SHP77 treated with DMSO at 0.1 percent for 48 hours (cell line): ENCODE measurements around the gene KPNA3.
"Not testable (repeated sequence)": the region's sequence is repeated elsewhere in the genome, so short reads cannot be mapped to it uniquely, and the experiment has no call there.

Experiments used
- DNase-seq: peaks from one replicate; lab custom pipeline; 2025; lab: John Stamatoyannopoulos, UW

Gene KPNA3

DNA sequence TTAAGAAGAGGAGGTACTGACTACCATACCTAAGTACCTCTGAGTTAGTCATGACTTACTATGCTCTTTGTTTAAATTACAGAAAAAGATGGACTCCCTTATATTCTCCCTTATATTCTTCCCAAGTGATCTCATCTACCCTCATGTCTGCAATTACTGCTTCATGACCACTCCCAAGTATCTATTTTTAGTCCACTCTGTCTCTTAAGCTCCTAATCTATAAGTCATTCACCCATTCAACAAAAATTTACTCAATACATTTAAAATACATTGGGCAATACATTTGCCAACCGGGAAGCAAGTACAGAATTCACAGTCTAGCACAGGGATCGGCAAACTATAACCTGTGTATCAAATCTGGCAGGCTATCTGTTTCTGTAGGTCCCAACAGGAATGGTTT, 42.6 kb downstream of the KPNA3 start:
- DNase-seq: no peak

DNA sequence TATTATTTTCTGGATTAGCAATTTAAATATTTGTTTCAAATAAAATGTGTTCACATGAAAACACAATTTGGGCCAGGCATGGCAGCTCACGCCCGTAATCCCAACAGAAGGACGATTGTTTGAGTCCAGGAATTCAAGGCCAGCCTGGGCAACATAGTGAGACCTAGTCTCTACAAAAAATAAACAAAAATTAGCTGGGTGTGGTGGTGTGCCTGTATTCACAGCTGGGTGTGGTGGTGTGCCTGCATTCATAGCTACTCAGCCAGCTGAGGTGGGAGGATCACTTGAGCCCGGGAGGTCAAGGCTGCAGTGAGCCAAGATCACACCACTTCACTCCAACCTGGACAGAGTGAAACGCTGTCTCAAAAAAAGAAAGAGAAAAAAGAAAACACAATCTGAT, 46.4 kb downstream of the KPNA3 start:
- no peak for DNase-seq

DNA sequence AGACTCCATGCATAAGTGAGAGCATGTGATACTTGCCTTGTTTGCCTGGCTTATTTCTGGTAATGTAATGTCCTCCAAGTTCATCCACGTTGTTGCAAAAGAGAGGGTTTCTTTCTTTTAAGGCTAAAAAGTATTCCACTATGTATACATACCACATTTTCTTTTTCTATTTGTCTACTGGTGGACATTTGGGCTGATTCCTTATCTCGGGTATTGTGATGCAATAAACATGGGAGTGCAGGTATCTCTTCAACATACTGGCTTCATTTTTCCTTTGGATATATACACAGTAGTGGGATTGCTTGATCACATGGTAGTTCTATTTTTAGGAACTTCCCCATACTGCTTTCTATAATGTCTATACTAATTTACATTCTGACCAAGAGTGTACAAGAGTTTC, 51.6 kb downstream of the KPNA3 start:
- DNase-seq: no peak

DNA sequence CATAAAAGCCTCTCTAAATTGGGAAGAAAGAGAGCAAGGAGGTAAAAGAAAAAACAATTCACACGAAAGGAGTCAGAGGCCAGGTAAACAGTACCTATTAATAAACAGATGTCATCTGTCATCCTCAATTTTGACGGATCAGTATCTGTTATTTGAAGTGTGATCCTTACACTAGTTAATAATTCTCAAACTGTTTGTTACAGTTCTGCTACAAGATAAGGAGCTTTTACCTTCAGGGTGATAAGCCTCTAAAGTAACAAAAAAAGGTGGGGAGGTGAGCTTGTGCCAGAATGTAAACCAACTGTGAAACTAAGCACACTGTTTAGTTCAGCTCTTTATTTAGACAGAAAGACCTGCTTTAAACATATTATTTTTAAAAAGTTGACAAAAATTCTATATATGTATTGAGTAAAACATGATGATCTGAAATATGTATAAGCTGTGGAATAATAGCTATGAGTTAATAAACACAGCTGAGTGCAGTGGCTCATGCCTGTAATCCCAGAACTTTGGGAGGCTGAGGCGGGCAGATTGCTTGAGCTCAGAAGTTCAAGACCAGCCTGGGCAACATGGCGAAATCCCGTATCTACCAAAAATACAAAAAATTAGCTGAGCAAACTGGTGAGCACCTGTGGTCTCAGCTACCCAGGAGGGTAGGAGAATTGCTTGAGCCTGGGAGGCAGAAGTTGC, 52.8 kb downstream of the KPNA3 start:
- DNase-seq: no peak

DNA sequence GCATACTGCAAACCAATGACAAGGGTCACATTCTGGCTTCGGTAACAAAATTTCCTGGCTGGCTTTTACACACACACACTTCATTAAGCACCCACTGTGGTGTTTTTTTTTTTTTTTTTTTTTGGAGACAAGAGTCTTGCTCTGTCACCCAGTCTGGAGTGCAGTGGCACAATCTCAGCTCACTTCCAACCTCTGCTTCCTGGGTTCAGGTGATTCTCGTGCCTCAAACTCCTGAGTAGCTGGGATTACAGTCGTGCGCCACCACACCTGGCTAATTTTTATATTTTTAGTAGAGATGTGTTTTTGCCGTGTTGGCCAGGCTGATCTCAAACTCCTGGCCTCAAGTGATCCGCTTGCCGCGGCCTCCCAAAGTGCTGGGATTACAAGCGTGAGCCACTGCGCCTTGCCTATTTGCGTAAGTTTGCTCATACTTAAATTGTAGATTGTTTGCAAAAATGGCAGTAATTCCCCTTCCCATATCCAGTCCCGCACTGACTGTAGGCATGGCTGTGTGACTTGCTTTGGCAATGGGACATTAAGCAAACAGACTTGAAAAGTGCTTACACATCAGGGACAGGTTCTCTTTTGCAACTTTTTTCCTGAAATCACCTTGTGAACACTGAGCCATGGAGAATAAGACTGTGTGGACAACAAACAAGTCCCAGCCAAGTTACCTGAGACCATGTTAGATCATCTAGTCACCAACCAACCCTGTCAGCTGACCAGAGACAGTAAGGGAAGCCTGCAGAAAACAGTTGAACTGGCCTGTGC, 59.1 kb downstream of the KPNA3 start:
- DNase-seq: no peak

DNA sequence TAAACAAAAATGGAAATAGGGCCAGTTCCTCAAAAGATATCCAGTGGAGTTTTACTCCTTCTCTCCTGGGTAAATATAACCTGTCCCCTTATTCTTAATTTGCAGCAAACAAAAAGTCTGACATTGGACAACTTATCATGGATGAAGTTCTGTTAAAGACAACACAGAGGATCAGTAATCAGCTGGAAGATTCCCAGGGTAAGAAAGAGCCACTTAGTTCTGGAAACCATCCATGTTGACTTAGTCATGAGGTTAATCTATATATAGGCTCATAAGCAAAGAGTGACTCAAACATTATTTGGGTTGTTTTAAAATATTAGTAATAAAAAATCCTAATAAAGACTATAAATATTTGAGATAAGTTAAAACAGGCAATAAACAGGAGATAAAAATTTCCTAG, 60.7 kb downstream of the KPNA3 start:
- no peak for DNase-seq

DNA sequence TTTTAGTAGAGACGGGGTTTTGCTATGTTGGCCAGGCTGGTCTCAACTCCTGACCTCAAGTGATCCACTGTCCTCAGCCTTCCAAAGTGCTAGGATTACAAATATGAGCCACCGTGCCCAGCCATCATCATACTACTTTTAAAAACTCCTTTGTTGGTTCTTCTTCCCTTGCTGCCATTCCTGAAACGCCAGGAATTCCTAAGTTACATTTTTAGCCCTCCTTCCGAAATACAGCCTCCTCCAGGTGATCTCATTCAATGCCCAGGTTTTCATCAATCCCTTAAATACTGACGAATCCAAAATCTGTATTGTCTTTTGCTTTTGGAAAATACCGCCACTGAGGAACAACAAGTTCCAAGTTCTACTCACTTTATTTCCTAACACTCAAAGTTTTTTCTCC, 75.9 kb downstream of the KPNA3 start:
- no peak for DNase-seq

DNA sequence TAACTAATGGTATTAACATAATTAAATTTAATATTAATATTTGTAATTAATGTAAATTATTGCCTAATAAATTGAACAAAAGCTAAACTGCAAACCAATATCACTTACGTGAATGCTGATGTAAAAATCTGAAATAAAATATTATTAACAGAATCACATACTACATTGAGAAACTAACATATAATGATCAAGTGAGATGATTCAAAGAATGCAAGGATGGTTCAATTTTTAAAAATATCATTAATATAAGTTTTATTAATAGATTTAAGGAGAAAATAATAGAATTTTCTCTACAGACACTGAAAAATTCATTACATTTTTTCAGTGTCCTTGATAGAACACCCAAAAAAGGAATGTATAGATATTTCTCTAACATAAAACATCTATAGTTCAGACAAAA, 77.7 kb downstream of the KPNA3 start:
- DNase-seq: no peak

DNA sequence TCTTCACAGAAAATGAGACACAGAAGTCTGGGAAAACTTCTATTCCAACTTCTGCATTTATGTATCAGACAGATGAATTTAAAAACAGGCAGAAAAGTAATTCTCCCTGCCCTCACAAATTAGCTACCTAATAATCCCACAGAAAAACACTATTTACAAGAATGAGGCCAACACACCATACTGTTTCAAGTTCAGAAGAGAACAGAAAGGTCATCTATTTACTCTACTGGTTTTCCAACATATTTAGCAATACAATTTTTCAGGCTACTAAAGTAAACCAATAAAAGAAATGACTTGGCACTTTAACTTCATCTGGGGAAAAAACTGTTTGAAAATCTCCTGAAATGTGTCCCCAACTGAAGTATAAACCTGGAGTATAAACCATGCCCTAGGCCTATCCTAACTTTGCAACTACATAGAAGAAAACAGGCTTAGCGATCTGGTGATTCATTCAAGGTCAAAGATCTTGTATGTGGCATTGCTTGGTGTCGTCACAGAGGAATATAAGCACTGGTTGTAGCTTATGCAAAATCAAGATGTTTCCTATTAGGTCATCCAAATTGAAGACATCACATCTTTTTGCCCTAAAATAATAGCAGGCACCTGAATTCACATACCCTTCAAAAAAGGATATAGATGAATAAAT, 81.1 kb downstream of the KPNA3 start:
- no peak for DNase-seq

DNA sequence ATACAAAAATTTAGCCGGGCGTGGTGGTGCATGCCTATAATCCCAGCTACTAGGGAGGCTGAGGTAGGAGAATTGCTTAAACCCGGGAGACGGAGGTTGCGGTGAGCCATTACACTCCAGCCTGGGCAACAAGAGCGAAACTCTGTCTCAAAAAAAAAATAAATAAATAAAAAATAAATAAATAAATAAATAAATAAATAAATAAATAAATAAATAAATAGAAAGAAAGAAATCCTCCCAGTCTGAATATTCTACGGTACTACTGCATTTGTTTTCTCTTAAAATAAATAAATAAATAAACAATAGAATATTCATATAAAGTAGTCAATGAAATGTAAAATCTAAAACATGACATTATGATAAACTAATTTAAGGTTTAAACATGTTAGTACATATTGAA, 88.2 kb downstream of the KPNA3 start:
- DNase-seq: not testable (repeated sequence)

DNA sequence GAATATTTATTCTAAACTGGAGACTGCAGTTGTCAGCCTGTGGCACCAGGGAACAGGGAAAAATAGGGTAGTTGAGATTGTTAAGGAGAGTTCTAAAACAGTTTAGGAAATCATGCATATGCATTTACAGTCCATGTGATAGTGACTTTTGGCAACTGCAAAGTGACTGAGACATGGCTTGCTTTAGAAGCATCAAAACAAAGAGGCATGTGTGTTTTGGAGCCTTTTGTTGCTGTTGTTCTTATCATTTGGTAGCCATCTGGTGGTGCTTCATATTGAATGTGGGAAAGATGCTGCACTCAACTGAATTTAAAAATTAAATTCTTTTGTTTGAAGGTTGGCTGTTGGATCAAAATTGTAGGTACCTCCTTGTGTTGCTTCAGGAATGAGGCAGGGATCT, 91.0 kb downstream of the KPNA3 start:
- no peak for DNase-seq

DNA sequence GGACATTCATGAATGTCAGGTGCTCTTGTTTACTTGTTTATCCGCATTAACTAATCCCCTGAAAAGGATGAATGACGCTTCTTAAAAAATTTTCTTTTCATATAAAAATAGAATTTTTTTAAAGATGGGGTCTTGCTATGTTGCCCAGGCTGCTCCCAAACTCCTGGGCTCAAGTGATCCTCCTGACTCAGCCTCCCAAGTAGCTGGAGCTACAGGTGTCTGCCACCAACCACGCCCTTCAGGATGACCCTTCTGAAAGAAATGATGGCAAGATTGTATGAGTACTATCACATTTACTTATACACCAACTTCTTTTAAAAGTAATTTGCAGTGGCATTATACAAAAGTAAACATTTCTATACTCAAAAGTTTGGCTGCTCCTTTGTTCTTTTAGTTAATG, 95.0 kb downstream of the KPNA3 start:
- DNase-seq: no peak

DNA sequence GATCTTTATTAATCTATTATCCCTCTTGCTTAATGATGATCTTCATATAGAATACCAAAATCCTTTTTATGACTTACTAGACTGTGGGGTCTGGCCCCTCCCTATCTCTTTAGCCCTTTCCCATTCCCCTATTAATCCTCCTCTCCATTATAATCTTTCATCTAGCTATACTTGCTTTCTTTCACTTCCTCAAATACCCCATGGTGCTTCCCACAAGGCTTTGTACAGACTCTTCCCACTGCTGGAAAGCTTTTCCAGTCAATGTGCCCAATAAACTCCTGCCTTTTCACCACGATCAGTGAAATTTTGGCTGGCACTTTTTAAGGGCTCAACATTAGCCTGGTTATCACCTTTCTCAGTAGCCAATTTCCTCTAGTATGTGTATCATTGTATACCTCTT, 98.0 kb downstream of the KPNA3 start:
- no peak for DNase-seq

DNA sequence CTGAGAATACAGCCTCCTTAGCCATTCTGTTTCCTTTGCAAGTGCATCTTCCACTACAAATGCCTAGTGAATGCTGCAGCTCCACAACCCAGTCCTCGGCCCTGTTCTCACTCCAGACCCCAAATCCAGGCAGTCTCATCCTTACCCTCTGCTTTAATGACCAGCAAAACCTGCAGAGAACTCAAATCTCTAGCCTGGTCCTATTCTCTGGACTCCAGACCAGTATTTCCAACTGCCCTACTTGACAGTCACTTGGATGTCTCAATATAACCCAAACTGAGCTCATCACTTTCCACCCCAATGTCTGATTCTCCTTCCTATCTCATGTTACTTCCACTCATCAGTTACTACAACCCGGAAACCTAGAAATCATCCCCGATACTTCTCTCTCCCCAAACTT, 98.6 kb downstream of the KPNA3 start:
- DNase-seq: no peak

DNA sequence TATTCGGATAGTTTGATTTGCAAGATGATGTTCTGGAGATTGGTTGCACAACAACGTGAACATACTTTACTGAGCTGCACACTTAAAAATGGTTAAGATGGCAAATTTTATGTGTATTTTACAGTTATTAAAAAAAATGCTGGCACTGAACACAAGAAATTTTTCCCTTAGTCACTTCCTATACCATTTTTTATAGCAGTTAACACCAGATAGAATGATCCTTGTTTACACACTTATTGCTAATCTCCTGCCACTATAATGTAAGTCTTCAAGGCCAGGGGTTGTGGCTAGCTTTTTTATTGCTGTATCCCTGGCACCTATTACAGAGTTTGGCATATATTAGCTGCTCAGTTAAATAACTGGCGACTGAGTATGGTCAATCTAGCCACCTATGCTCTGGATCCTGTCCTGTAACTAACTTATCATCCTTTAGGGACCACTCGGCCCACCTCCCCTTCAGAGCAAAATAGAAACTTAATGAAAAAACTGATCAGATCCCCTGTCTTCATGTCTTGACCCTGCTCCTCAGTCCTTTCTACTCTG, 99.2 kb downstream of the KPNA3 start:
- DNase-seq: no peak

DNA sequence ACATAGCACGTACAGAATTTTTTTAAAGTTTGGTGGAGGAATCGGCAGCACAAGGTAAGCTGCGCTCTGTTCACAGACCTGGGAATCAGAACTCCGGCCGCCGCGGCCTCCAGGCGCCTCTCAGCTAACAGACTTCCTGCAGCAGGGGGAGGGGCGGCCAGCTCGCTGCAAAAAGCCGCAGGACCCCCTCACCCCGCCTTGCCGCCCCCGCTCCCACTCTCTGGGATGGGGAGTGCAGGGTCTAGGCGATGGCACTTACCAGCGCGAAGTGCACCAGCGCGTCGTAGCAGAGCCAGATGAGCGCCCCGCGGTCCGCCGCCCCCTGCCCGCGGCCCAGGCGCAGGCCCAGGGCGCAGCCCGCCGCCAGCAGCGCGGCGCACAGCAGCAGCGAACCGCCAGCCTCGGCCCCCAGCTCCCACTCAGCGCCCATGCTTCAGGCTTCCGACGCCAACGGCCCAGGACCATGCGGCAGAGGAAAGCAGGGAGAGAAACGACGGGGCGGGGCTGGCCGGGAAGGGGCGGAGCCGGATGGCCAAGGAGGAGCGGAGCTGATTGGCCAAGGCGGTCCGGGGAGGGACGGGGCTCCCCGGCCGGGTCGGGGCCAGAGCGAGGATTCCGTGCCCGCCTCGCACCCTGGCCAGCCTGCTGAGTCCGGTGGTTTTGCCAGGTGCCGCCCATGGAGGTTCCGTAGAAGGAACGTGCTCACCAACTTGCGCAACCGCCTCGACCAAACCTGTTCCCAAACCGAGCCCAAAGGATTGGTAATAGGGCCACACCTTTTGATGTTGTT, 101.3 kb downstream of the KPNA3 start, which contains the start of gene EBPL:
EBPL (minus strand) TSS at position 492 of the 790 bp plus-strand sequence; CDS start at position 430, 62 bp downstream.
- peak; percentile 80 for DNase-seq

DNA sequence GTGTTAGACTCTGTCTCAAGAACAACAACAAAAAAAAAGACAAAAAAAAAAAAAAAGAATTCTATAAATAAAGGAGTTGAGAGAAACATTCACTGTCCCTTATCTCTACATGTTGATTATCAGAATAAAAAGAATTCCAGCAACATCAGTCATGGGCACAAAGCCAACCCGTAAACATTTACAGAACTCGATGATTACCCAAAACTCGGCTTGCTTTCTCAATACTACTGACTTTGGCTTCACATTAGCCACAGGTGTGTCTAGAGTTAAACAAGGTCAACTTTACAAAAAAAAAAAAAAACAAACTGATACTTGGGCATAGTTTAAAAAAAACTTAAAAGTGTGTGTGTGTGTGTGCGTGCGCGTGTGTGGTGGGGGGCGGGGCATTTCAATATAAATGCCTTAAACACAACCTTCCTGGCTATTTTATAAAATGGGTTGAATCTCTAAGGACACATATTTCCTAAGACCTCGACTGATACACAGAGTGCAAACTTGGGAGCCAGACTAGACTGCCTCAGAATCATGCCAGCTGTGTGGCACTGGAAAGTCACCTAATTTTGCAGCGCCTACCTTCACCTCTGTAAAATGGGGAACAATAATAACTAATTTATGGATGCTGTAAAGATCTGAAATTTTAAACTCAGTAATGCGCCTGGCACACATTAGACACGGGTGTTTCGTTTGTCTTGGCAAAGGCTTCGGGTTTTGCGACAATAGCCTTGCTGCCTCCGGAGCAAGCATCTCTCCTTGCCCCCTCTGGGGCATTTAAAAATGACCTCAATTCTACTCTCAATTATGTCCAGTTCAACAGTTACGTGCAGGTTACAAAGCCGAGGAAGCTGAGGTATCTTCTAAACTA, 102.1 kb downstream of the KPNA3 start:
- DNase-seq: no peak

DNA sequence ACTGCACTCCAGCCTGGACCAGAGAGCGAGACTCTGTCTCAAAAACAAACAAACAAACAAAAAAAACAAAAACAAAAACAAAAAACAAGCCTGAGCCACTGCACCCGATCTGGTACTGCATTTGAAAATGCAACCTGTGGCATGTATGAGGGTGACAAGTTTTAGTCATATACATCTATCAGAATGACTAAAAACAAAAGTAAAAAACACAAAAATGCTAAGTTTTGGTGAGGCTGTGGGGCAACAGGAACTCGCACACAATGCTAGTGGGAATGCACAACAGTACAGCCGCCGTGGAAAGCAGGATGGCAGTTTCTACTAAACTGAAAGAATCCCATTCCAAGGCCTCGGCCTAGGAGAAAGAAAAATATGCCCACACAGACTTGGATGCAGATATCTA, 109.0 kb downstream of the KPNA3 start:
- no peak for DNase-seq

DNA sequence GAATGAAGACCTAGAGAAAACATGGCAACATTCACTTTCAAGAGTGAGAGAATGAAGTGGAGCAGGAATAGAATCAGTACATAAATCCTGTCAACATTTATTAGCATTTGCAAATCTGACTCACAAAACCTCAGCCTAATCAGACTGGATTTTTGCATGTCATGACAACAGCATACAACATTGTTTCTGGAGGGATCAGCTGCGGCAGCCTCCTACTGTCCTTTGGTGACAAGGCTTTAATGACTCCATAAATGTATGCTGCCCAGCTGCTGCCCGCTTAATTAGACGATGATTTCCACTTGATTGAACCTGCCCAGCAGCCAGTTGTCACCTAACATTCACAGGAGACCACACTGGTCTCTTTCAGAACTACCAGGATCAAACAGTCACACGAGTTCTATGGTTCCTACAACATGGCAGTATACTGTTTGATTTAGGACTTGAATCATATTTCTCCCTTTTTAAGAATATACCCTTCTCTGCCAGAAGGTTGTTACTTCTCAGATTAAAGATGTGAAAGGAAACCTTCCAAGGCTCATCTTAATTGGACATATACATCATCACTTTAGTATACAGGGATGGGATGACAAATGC, 110.5 kb downstream of the KPNA3 start:
- DNase-seq: no peak

DNA sequence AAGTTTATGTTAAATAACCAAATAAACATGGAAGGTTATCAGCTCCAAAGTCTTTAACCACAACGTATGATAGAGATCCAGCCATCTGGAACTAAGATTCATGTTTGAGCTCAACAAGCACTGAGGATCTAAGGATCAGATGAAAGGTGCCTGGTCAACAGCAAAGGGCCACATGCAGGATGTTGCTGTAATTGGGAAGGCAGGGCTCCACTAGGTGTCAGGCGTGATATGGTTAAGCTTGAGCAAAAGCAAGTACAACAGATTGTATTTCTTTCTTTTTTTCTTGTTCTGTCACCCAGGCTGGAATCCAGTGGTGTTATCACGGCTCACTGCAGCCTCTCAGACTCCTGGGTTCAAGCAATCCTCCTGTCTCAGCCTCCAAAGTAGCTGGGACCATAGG, 113.2 kb downstream of the KPNA3 start:
- no peak for DNase-seq
